CD4-positive, alpha-beta T cell treated with Interleukin-2 at 100 ng/mL for 4 hours (primary cell): ENCODE measurements around the gene BCL2L1.

Experiments used
- DNase-seq: peaks from one replicate; pipeline ENCODE4 v3.0.0-alpha.2; 2020; ENCODE audit warnings: low spot score

Gene BCL2L1

DNA sequence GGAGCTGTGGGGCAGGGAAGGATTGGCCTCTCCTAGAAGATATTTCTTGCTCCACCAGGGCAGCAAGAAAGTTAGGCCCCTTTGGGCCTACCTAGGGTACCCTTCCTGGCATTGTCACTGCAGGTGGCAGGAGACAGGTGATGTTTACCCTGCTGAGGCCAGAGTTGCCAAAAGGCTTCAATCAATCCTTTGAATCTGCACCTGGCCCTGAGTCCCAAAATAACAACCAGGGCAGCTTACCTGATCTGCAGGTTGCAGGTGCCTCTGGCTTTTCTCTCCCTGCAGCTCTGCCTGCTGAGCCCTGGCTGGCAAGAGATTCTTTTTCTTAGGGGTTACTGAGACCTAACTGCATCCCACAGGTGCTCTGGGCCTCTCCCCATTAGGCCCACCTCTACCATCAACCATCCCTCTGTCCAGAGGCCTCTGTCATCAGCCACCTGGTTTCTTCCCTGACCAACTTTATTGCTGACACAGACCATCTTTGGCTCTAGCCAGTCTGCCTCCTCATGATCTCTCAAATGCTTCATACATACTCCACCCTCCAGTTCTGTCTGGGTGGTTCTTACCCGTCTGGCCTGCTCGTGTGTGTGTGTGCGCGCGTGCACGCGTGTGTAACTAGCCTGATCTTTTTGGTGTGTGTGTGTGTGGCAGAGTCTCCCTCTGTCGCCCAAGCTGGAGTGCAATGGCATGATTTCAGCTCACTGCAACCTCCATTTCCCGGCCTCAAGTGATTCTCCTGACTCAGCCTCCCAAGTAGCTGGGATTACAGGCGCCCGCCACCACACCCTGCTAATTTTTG lies 13.7 kb downstream of the BCL2L1 start:
- DNase-seq: no peak

DNA sequence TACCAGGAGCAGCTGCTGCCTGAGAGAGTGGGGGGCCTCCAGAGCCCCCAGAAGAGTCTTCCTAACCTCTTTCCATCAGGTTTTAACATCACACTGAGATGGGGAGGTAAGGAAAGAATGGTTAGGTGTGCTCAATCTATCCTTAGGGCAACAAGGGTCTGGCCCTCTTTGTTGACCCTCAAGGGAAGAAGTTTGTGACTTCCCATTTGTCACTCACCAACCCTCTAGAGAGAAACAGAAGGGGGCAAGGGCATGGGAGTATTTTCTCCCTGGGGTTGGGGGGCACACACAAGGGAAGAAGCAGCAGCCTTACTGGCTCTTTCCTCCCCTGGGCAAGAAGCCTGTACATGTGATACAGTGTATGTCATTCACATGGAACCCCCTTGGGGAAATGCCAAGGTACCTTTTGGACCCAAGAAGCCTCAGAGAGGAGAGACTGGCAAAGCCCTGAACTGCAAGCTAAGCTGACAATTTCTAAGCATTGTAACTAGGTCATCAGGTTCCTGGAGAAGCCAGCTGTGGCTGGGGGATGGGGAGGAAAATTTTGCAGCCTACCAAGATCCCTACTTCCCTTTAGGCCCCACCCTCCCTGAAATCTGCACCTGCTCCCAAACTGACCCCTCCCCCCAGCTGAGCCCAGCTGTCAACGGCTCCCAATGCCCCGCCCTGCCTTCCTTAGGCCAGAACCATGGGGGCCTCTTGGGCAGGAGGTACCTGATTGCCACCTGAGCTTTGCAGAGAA lies 14.5 kb downstream of the BCL2L1 start:
- no peak for DNase-seq

DNA sequence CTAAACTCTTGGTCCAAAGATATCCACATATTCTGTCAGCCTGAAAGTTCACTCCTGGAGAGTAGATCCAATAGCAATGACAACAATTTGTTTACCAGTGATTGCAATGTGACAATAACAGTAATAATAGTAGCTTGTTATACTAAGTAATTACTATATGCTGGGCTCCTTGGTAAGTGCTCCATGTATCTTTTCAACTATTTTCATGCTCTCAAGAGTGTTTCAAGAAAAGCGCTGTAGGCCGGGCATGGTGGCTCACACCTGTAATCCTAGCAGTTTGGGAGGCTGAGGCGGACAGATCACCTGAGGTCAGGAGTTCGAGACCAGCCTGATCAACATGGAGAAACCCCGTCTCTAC lies 15.4 kb downstream of the BCL2L1 start:
- DNase-seq: no peak

DNA sequence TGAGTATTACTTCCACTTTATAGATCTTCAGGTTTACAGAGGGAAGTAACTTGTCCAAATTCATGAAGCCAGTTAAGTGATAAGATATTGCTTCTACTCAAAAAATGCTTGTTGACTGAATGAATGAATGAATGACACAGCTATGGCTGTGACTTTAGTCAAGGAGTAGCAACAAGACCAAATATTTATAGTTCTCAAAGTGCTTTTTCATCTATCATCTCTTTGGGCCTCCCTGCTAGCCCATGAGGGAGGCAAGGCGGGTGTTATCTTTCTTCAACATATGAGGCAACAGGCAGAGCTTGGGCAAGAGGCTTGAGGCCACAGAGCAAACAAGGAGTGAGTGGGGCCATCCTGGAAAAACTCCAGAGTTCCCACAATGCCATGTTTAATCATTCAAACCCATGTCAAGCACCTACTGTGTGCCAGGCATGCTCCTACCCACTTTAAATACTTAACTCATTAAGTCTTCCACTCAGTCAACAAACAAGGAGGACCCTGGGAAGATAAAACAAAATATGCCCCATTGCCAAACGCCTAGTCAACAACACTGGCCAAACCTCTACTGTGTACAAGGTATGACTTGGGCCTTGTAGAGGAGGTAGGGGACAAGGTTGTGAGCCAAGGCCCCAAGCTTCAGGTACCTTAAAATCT lies 15.9 kb downstream of the BCL2L1 start:
- DNase-seq: no peak

DNA sequence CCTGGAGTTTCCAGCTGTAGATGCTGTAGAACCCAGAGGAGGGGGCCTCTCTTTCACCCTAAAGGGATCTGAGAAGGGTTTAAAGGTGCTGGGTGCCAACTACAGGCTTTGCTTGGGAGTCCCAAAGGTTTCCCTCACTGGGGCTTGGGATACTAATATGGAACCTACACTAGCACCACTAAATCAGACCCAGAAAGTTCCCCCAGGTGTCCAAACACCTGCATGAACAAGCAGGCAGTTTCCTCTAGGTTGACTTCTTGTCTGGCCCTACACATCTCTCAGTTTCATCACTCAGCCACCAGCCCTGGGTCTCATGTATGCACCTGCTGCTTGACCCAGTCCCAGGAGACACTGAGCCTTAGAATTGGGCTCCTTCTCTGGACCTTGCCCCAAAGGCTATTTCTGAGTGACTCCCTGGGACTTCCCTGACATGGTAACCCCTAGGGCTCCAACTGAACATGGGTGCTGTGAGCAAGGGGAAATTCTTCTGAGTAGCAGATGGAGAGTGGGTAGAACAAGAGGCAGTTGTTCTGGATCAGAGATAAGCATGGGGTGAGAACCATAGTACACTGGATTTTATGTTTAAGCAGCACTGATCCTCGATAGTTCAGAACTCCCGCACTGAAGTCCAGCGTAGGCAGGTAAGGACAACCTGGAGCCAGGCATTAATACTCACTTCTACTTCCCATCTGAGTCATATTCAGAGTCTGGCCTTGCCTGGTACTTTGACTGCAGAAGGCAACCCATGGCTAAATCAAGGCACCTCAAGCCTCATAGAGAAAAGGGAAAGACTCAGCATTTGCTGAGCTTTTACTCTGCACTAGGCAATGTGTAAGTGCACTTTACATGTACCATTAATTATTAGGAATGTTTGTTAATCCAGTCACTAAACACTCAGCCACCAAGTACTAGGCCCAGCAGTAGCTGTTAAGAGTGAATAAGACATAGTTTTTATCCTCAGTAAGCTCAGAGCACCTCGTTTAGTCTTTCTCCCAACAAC lies 16.8 kb downstream of the BCL2L1 start:
- no peak for DNase-seq

DNA sequence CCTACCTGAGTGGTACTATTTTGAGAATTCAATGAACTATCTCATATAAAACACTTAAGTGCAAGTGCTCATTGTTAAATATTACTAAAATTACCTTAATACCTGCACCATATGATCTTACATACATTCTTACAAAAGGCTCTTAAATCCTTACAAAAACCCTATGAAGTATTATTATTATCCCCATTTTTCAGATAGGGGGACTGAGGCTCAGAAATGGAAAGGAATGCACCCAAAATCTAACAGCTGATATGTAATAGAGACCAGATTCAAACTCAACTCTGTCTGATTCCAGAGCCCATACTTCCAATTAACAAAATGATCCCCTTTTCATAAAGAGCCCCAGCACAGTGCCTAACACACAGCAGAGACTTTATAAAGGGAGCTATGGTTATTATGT lies 17.5 kb downstream of the BCL2L1 start:
- DNase-seq: no peak

DNA sequence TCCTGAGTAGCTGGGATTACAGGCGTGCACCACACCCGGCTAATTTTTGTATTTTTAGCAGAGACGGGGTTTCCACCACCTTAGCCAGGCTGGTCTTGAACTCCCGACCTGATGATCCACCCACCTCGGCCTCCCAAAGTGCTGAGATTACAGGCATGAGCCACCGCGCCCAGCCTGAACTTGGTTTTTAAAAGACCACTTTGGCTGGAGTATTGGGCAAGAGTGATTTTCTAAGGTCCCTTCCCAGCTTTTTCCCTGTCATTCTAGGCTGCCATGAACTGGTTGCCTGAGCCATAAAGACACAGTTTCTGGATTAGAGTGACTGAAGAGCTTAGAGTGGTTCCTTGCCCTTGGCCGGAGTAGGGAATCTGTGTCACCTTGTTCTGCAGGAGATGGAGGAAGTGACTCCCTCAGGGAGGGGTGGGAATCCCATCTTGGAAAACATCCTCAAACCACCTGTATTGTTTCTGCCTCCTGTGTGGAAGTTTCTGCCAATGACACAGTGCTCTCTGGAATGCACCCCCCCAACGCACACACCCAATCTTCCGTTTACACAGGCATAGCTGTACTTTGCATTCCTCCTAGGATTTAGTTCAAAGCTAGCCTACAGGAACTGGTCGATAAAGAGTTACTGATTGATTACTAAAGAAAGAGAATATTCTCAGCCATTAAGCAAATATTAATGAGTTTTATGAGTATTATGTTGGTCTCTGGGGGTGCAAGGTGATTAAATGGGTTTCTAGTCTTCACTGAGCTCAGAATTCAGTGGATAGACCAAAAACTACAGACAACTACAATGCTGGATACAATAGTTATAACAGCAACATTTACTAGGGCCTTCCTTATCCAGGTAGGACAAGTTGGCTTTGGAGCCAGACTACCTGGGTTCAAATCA lies 18.2 kb downstream of the BCL2L1 start:
- DNase-seq: no peak

DNA sequence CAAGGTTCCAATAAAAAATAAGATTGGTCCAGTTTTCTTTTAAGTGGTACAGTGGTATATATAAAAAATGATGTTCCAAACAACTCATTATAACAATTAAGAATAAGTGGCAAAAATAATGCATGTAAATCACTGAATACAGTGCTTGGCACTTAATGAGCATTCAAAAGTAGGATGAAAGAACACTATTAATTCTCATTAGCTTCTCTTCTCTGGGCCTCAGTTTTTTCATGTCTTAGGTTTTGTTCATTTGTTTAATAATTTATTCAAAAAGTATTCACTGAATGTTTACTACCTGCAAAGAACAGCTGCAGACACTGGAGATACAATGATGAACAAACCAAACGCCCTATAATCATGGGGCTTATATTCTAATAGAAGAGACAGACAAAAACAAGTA lies 21.1 kb downstream of the BCL2L1 start:
- DNase-seq: no peak

DNA sequence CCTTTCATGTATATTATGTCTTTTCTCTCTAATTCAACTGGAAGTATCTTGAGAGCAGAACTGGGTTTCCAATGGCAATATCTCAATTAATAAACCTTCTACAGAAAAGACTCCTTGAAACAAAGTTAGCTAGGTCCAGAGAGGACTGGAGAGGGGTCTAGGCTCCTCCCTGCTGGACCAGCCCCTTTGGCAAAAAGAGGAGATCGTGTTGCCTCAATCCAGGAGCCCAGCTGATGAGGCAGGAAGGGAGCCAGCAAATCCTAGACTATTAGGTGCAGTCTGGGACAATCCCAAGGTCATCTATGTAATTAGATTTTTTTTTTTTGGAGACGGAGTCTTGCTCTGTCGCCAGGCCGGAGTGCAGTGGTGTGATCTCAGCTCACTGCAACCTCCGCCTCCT lies 21.9 kb downstream of the BCL2L1 start:
- no peak for DNase-seq

DNA sequence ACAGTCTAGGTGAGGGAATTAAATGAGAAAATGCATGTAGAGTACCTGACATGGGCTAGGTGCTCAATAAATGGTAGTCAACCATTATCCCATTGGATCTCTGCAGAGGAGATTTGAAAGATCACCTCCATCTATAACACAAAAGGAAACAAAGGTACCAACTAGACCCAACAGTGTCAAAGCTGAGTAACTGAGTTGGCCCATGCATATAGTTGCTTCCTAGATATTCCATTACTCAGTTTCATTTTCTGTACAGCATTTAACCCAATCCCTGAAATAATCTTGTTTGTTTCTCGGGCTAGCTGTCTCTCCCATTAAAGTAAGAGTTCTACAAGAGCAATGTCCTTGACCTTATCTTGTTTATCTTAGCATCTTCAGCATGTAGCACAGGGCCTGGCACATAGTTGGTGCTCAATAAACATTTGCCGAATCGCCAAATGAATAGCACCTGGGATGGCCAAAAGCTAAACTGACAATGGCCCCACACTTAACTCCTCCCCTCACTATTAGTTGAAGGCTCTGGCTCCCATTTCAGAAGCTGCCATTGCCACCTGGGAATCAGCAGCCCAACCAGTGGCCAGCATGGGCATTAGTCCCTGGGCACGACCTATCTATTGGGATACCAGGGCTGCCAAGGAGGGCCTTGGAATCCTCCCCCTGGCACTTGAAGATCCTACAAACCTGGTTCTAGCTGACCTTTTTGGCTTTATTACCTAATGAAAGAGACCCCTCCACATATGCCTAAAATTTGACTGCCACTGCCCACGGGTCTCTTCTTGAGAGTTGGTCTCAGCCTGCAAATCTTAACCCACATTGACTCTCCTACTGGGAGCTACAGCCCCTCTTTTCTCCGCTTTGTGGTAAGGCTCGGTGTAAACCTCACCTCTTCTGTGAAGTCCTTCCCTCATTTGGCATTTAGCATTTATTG lies 22.6 kb downstream of the BCL2L1 start:
- no peak for DNase-seq

DNA sequence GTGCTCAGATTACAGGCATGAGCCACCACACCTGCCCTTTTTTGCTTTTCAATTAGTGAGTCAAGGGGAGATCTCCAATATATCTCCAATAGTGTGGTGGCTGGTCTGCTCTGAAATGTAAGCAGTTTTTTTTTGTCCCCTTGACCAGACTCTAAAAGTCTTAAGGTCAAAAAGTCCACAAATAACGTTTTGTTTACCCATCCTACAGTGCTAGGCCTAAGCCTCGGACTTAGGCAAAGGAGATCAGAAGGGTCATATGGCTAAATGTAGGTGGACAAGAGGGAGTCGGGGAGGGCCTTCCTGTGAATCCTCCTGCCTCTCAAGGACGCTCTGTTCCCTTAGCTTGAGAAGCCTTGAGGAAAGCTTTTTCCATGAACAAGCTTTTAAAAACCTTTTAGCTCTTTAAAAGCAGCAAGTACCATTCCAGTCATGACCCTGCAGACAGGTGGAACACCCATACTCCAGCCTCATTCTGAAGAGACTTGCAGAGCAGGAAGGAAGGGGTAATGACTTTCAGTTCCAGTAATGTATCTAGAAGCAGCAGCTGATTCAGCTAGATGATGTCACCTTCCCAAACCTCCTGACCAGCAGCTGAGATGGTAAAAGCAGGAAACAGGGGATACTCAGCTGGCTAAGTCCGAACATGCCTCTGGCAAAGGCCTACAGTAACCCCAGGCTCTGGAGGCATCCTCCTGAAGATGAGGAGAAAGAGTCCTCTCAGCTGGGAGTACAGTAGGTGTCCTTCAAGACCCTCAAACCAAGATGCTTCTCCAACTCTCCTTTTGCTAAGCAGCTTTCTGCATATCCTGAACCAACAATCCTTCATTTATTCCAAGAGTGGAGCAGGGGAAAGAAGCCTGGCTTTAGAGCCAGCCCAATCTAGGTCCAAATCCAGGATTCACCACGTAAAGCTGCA lies 23.6 kb downstream of the BCL2L1 start:
- DNase-seq: peak; percentile 39

DNA sequence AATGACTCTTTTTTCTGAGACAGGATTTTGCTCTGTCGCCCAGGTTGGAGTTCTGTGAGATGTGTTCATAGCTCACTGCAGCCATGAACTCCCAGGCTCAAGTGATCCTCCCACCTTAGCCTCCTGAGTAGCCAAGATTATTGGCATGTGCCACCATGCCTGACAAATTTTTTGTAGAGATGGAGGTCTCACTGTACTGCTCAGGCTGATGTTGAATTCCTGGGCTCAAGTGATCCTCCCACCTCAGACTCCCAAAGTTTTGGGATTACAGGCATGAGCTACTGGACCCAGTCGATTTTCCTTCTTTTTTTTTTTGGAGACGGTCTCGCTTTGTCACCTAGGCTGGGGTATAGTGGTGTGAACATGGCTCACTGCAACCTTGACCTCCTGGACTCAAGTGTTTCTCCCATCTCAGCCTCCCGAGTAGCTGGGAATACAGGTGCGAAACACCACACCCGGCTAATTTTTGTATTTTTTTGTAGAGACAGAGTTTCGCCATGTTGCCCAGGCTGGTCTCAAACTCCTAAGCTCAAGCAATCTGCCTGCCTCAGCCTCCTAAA lies 24.3 kb downstream of the BCL2L1 start:
- DNase-seq: no peak

DNA sequence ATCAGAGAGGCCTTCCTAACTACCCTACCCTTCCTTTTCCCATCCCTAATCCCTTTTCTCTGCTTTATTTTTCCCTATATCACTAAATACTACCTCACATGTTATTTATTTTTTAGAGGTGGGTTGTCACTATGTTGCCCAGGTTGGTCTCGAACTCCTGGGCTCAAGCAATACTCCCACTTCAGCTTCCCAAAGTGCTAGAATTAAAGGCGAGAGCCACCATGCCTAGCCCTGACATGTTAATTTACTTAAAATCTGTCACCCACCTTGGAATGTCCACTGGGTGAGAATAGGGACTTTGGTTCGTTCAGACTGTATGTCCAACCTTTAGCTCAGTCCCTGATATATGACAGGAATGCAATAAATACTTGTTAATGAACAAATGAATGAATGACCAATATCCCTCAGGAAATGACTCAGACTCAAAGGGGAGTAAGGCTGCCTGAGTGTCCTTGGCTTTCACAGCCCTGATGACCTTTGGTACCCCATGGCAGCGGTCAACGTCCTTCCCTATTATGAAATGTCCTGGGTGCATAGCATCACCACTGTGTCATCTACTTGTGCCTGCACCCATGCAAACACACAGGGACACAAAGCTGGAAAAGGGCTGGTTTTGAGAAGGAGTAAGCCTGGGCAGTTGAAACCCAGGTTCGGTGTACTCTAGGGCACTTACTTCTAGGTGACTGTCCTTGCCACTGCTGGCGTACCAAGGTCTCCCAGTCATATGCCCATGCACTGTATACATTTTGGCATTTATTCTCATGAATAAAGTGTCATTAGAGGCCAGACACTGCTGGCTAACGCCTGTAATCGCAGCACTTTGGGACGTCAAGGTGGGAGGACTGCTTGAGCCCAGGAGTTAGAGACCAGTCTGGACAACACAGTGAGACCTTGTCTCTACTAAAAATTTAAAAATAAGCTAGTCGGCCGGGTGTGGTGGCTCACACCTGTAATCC lies 26.5 kb downstream of the BCL2L1 start:
- no peak for DNase-seq

DNA sequence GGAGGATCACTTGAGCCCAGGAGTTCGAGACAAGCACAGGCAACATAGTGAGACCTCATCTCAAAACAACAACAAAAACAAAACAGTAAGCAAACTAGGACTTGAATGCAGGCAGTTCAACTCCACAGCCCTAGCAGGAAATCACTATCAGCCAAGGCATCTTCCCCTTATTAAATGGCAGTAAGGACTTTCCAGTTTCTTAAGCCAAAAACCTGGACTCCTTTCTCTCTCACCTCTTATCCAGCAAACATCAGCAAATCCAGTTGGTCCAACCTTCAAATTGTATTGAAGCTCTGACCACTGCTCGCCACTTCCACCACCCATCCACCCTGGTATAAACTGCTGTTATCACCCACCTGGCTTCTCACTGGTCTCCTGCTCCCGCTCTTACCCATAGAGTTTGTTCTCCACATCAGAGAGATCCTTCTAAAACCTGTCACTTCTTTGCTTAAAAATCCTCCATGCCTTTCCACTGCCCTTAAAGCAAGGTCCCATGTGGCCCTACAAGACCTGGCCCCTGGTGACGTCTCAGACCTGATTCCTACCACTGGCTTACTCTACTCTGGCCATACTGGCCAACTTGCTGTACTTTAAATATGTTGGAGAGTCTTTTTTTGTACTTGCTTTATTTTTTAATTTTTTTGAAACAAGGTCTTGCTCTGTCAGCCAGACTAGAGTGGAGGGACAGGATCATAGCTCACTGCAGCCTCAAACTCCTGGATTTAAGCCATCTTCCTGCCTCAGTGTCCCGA lies 27.6 kb downstream of the BCL2L1 start:
- no peak for DNase-seq

DNA sequence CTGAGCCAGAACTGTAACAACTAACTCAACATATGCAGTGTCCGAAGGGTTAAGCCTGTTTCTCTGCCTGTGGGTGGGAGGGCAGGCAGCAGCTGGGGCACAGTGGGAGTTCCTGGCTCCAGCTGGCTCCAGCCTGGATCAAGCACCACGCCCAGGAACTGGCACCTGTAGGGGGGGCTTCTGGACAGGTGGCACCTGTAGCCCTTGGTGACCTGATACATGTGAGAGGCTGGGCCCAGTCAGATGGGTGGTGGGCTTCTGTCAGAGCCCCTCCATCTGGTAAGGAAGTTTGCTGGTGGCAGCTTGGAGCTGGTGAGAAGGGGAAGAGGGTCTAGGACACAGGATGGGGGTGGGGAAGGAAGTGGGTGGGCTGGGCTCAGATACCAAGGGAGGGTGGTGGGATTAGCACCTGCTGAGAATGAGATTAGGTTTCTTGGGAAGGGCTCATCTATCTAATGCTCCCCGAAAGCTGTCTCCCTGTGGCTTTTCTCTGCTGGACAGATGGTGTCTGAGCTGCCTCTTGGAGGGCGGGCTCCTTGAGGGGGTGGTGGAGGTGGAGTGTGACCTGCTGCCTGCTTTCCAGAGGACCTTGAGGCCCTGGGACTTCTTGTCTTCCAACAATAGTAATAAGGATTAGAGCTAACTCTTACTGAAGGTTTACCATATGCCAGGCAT lies 28.5 kb downstream of the BCL2L1 start:
- DNase-seq: no peak

DNA sequence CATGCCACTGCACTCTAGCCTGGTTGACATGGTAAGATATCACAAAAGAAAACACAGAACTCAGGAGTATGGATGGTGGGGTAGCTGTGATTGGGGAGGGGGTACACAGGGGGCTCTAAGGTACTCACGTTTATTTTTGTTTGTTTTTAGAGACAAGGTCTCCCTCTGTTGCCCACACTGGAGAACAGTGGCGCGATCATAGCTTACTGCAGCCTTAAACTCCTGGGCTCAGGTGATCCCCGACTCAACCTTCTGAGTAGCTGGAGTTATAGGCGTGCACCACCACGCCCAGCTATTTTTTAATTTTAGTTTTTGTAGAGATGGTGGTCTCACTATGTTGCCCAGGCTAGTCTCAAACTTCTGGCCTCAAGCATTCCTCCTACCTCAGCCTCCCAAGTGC lies 29.3 kb downstream of the BCL2L1 start:
- DNase-seq: no peak
